H1 (cell line): ENCODE measurements around the gene GRM7. TPM values are rescaled to one million over a fixed set of nuclear protein-coding genes. Genes with fewer than 3 reads are reported as not detected.

ENCODE experiments used
- CTCF ChIA-PET: fragments of 300-600 bp; sonication (Branson Sonifier 250); formaldehyde crosslinking; loops from one replicate; lab custom pipeline; 2021; ENCODE audit not compliant: partially characterized antibody; lab: Charles Lee
- POLR2A ChIA-PET: fragments of 300-600 bp; sonication (Branson Sonifier 250); formaldehyde crosslinking; loops from one replicate; lab custom pipeline; 2021; ENCODE audit warnings: inconsistent platforms; ENCODE audit not compliant: partially characterized antibody; lab: Charles Lee
- DNase-seq, 2 experiments: peaks; one replicate each; pipeline versions ENCODE4 v3.0.0 to v3.0.0-alpha.2; 2010 to 2022; ENCODE audit warnings: low spot score in 2 of 2, low read depth in 1 of 2, mixed read lengths in 1 of 2
- FAIRE-seq: peaks from 2 replicates; lab custom pipeline; 2011; peaks lifted over from hg19 to GRCh38; lab: Jason Lieb, UNC
- H2AFZ ChIP-seq: 2 replicates; pipeline ENCODE4 v1.8.1; 2012; ENCODE audit warnings: low read length, inconsistent platforms
- H2AK5ac ChIP-seq: 2 replicates; pipeline ENCODE4 v1.6.1; 2013; ENCODE audit warnings: low read depth, low read length
- H2BK120ac ChIP-seq: replicated peaks from 2 replicates; pipeline ENCODE3; 2013; ENCODE audit warnings: low read depth, low read length, inconsistent platforms
- H2BK12ac ChIP-seq: 2 replicates; pipeline ENCODE4 v1.6.1; 2013; ENCODE audit warnings: low read depth, low read length
- H2BK15ac ChIP-seq: 2 replicates; pipeline ENCODE4 v1.6.1; 2013; ENCODE audit warnings: low read length
- H2BK20ac ChIP-seq: 2 replicates; pipeline ENCODE4 v1.6.1; 2013; ENCODE audit warnings: low read length
- H2BK5ac ChIP-seq: 2 replicates; pipeline ENCODE4 v1.6.1; 2013; ENCODE audit warnings: low read depth, low read length
- H3K14ac ChIP-seq: 2 replicates; pipeline ENCODE4 v1.6.1; 2013; ENCODE audit warnings: inconsistent platforms; ENCODE audit not compliant: insufficient read length
- H3K18ac ChIP-seq: 2 replicates; pipeline ENCODE4 v1.6.1; 2013; ENCODE audit warnings: low read length; ENCODE audit errors: extremely low read depth
- H3K23ac ChIP-seq: 2 replicates; pipeline ENCODE4 v1.6.1; 2013; ENCODE audit warnings: inconsistent platforms; ENCODE audit not compliant: insufficient read length
- H3K23me2 ChIP-seq: 2 replicates; pipeline ENCODE4 v1.6.1; 2013; ENCODE audit warnings: low read depth, low read length
- H3K27ac ChIP-seq: 2 replicates; pipeline ENCODE4 v1.6.1; 2011; ENCODE audit warnings: low read depth, low read length, inconsistent platforms
- H3K27me3 ChIP-seq, 4 experiments: replicated peaks in 1 of 4; 1 replicate in 1 of 4; 2 replicates in 3 of 4; pipeline versions ENCODE4 v1.6.1 to v1.8.1; 2011 to 2013; ENCODE audit warnings: low read length in 3 of 4, mild to moderate bottlenecking in 3 of 4, inconsistent platforms in 2 of 4, mixed read lengths in 2 of 4, moderate library complexity in 1 of 4; ENCODE audit not compliant: control insufficient read depth in 3 of 4, insufficient read depth in 3 of 4; ENCODE audit errors: extremely low read depth in 1 of 4
- H3K36me3 ChIP-seq, 4 experiments: 2 replicates each; pipeline versions ENCODE4 v1.6.1 to v1.8.1; 2011 to 2013; ENCODE audit warnings: mild to moderate bottlenecking in 4 of 4, low read length in 3 of 4, moderate library complexity in 2 of 4, control low read depth in 1 of 4, inconsistent platforms in 1 of 4; ENCODE audit not compliant: insufficient read depth in 4 of 4, control insufficient read depth in 2 of 4
- H3K4ac ChIP-seq: replicated peaks from 2 replicates; pipeline ENCODE3; 2013; ENCODE audit warnings: low read length, low read depth, mixed read lengths, inconsistent platforms; ENCODE audit not compliant: insufficient read length
- H3K4me1 ChIP-seq, 4 experiments: replicated peaks in 1 of 4; 1 replicate in 1 of 4; 2 replicates in 3 of 4; pipeline versions ENCODE4 v1.6.1 to v1.8.1; 2011 to 2013; ENCODE audit warnings: low read length in 3 of 4, inconsistent platforms in 2 of 4, mixed read lengths in 1 of 4; ENCODE audit not compliant: insufficient read depth in 4 of 4, control insufficient read depth in 3 of 4
- H3K4me2 ChIP-seq, 2 experiments: 2 replicates each; pipeline versions ENCODE4 v1.6.1 to v1.8.1; 2011 to 2013; ENCODE audit warnings: low read depth in 2 of 2, low read length in 2 of 2, control low read depth in 1 of 2, inconsistent platforms in 1 of 2, mild to moderate bottlenecking in 1 of 2; ENCODE audit not compliant: insufficient read depth in 1 of 2
- H3K4me3 ChIP-seq, 4 experiments: fragments of 200-600, 300-600 bp in 1 of 4; sonication (generic), shearing (Covaris generic), sonication (Bioruptor Twin) in 1 of 4; 2 replicates each; pipeline versions ENCODE4 v1.5.1 to v1.8.1; 2011 to 2016; ENCODE audit warnings: low read length in 4 of 4, low read depth in 3 of 4, control low read depth in 2 of 4, inconsistent platforms in 2 of 4, mild to moderate bottlenecking in 2 of 4, mixed read lengths in 1 of 4, moderate library complexity in 1 of 4; ENCODE audit not compliant: insufficient read depth in 2 of 4; ENCODE audit errors: extremely low read depth in 1 of 4
- H3K56ac ChIP-seq: replicated peaks from 2 replicates; pipeline ENCODE3; 2013; ENCODE audit warnings: low read depth, mild to moderate bottlenecking, mixed read lengths, low read length, inconsistent platforms; ENCODE audit not compliant: insufficient read length
- H3K79me1 ChIP-seq: 2 replicates; pipeline ENCODE4 v1.6.1; 2013; ENCODE audit warnings: low read depth, low read length, control low read depth
- H3K79me2 ChIP-seq, 2 experiments: 2 replicates each; pipeline versions ENCODE4 v1.6.1 to v1.8.1; 2012 to 2013; ENCODE audit warnings: low read length in 2 of 2, mild to moderate bottlenecking in 2 of 2, inconsistent platforms in 1 of 2; ENCODE audit not compliant: insufficient read depth in 2 of 2, control insufficient read depth in 1 of 2
- H3K9ac ChIP-seq, 4 experiments: replicated peaks in 1 of 4; 1 replicate in 1 of 4; 2 replicates in 3 of 4; pipeline versions ENCODE4 v1.6.1 to v1.8.1; 2011 to 2013; ENCODE audit warnings: low read depth in 3 of 4, low read length in 3 of 4, control low read depth in 2 of 4, mild to moderate bottlenecking in 2 of 4, moderate library complexity in 2 of 4, inconsistent platforms in 1 of 4; ENCODE audit errors: extremely low read depth in 1 of 4
- H3K9me3 ChIP-seq, 2 experiments: 2 replicates each; pipeline versions ENCODE4 v1.6.1 to v1.8.1; 2012 to 2013; ENCODE audit warnings: mild to moderate bottlenecking in 2 of 2, moderate library complexity in 2 of 2, control low read depth in 1 of 2, inconsistent platforms in 1 of 2, low read depth in 1 of 2, low read length in 1 of 2, mixed read lengths in 1 of 2; ENCODE audit not compliant: insufficient read depth in 2 of 2
- H4K20me1 ChIP-seq, 2 experiments: replicated peaks in 1 of 2; 2 replicates each; pipeline versions ENCODE3 to v1.8.1; 2011 to 2013; ENCODE audit warnings: inconsistent platforms in 2 of 2, low read length in 2 of 2, mild to moderate bottlenecking in 1 of 2; ENCODE audit not compliant: insufficient read depth in 2 of 2, control insufficient read depth in 1 of 2
- H4K5ac ChIP-seq: 2 replicates; pipeline ENCODE4 v1.6.1; 2013; ENCODE audit warnings: low read length, low read depth, mixed read lengths, inconsistent platforms; ENCODE audit not compliant: insufficient read length
- H4K8ac ChIP-seq: 2 replicates; pipeline ENCODE4 v1.8.0; 2013; ENCODE audit warnings: mild to moderate bottlenecking, moderate library complexity, low read length, inconsistent platforms; ENCODE audit not compliant: insufficient read depth; ENCODE audit errors: extremely low read depth
- H4K91ac ChIP-seq: replicated peaks from 2 replicates; pipeline ENCODE3; 2013; ENCODE audit warnings: low read length, mixed read lengths, inconsistent platforms; ENCODE audit not compliant: insufficient read length
- CHD2 ChIP-seq: IDR thresholded peaks from 2 replicates; pipeline ENCODE4 v1.6.1; 2012; ENCODE audit warnings: low read length, improper control_type of control experiment
- CREB1 ChIP-seq: IDR thresholded peaks from 2 replicates; pipeline ENCODE4 v1.6.1; 2012; ENCODE audit warnings: inconsistent platforms
- E2F6 ChIP-seq: IDR thresholded peaks from 2 replicates; pipeline ENCODE4 v1.6.1; 2012; ENCODE audit warnings: inconsistent platforms
- EGR1 ChIP-seq: IDR thresholded peaks from 2 replicates; pipeline ENCODE4 v1.6.1; 2011; ENCODE audit warnings: low read depth, low read length, borderline replicate concordance
- MAX ChIP-seq: IDR thresholded peaks from 2 replicates; pipeline ENCODE4 v1.6.1; 2012; ENCODE audit warnings: inconsistent platforms
- ZNF274 ChIP-seq: IDR thresholded peaks from 2 replicates; pipeline ENCODE4 v1.7.0; 2012; ENCODE audit warnings: low read length, borderline replicate concordance; ENCODE audit errors: extremely low read depth
- WGBS, 2 experiments: shearing (Covaris generic) in 1 of 2; methylation state at CpG; one replicate each; pipeline versions ENCODE4 v1.1.6 to v1.1.7; 2013 to 2015; ENCODE audit warnings: low lambda C conversion rate in 2 of 2, mixed read lengths in 2 of 2, inconsistent platforms in 1 of 2, low coverage in 1 of 2, missing lambda C conversion rate in 1 of 2; ENCODE audit not compliant: insufficient replicate concordance in 2 of 2, insufficient coverage in 1 of 2, insufficient read length in 1 of 2; ENCODE audit errors: extremely low coverage in 1 of 2, missing lambda C conversion rate in 1 of 2; 5-methylcytosine and 5-hydroxymethylcytosine counted together
- polyA plus RNA-seq, 7 experiments: library from polyadenylated mRNA; depleted of rRNA in 3 of 7; stranded (reverse) in 5 of 7; unstranded in 2 of 7; fragments of >200 nt in 5 of 7; fragments of 200-250 nt in 2 of 7; gene quantifications; 1 replicate in 5 of 7; 2 replicates in 1 of 7; 4 replicates in 1 of 7; pipeline versions ENCODE4 v1.2.1 to v1.2.3, GENCODE V29; 2011 to 2013; ENCODE audit warnings: missing spikeins in 2 of 7, mixed read lengths in 2 of 7
- total RNA-seq: library from RNA; stranded (reverse); fragmentation: NEBNext Ultra II Directional; extraction: Animal tissue kit (Norgen Biotek cat#: 25700); gene quantifications from 2 replicates; pipeline ENCODE4 v1.2.1, GENCODE V29; 2021

The GRM7 gene
- total and polyA plus RNA-seq, 2 of the 8 experiments (the other 6 are each of a cell fraction or from before 2014, with no cell fraction given) = 0.17 to 0.24 TPM

- H3K9me3 ChIP-seq = no peaks in the 10 kb centered on the region
- TF ChIP-seq ZNF274 (no peak), EGR1 (no peak), E2F6 (no peak), CHD2 (no peak), MAX (no peak), CREB1 (no peak)
- TF ChIP-seq, all 59 proteins: peak for 0
- H3K27ac ChIP-seq = no peak overlapping the region
- no peak for FAIRE-seq
- no peak overlapping the region for H4K8ac ChIP-seq
- H4K91ac ChIP-seq = no peak overlapping the region
- H2BK5ac ChIP-seq = no peak overlapping the region
- H4K20me1 ChIP-seq = no peaks in the 10 kb centered on the region
- H2BK12ac ChIP-seq = no peak overlapping the region
- ChIA-PET POLR2A (no interaction called here), CTCF (no interaction called here)
- H3K56ac ChIP-seq = no peak overlapping the region
- WGBS, 2 experiments = 93% methylated on average over 5 of the region's 5 CpGs; no CpG with 5 or more reads in 1 of the 2 experiments
- no peaks in the 10 kb centered on the region for H3K79me1 ChIP-seq
- H2AFZ ChIP-seq = no peak overlapping the region
- no peak overlapping the region for H2BK15ac ChIP-seq
- H3K23ac ChIP-seq = no peak overlapping the region
- H4K5ac ChIP-seq = no peak overlapping the region
- no peak overlapping the region for H3K4me3 ChIP-seq
- H2BK120ac ChIP-seq = no peak overlapping the region
- no peak overlapping the region for H3K9ac ChIP-seq
- H3K23me2 ChIP-seq = no peaks in the 10 kb centered on the region
- no peak overlapping the region for H2AK5ac ChIP-seq
- no peaks in the 10 kb centered on the region for H3K27me3 ChIP-seq
- H3K4ac ChIP-seq = no peak overlapping the region
- H3K4me1 ChIP-seq = no peaks in the 10 kb centered on the region
- no peaks in the 10 kb centered on the region for H3K36me3 ChIP-seq
- H3K79me2 ChIP-seq = no peaks in the 10 kb centered on the region
- H2BK20ac ChIP-seq = no peak overlapping the region
- no peak overlapping the region for H3K4me2 ChIP-seq
- no peak overlapping the region for H3K18ac ChIP-seq
- no peak for DNase-seq
- H3K14ac ChIP-seq = no peak overlapping the region
Measured at GRCh38 chr3:7249493-7250076, 388.7 kb downstream of the GRM7 start.
